Heart left ventricle (tissue), 13 donors: ENCODE data around the gene ZNF100.
"Not testable (repeated sequence)": the region's sequence is repeated elsewhere in the genome, so short reads cannot be mapped to it uniquely, and the experiment has no call there.

Experiments used
- POLR2A ChIP-seq, 2 donors: fragments of 450-650 bp; IDR thresholded peaks; one replicate each; pipeline ENCODE4 v1.6.1; 2017; ENCODE audit warnings: antibody characterized with exemption in 2 of 2, mild to moderate bottlenecking in 2 of 2, moderate library complexity in 2 of 2
- TF ChIP-seq, protein P1 (sequence below), 12 donors: fragments of 200-600 bp; sonication (generic) in 4 of 12; IDR thresholded peaks; one replicate each; pipeline versions ENCODE4 v1.5.0 to v1.8.0; 2018 to 2022; ENCODE audit warnings: antibody characterized with exemption in 12 of 12, mild to moderate bottlenecking in 5 of 12
- donor health status: ischemic (EF 13 %, LVEDD 7.1; RV severe dilation, severe dysfunction).
- donor health status: DM: no; HTN: yes; CAD: no.
- donor health status: DM: no; HTN: no; CAD: no.
- donor health status: ischemic (EF 25% LVEDD 6.9; RV normal size, moderate dysfunction).
- donor health status: ischemic (EF 25% LVEDD 5.7; RV mildly dilated, moderate dysfunction).
- donor health status: ischemic (EF 35%, LVEDD 5.7; RV mildly dilated, moderate dysfunction).
- donor health status: nonischemic (EF 11% LVEDD 7.7; RV severe dilation, severe dysfunction).
- donor health status: DM: yes; HTN: yes; CAD: no.
- donor health status: PGD.
- donor health status: ischemic (EF 29% LVEDD 5.4; RV normal size, mild dysfunction).
- donor health status: nonischemic (EF 23%, LVEDD 6.1; RV moderate dilation, normal function).

DNA sequence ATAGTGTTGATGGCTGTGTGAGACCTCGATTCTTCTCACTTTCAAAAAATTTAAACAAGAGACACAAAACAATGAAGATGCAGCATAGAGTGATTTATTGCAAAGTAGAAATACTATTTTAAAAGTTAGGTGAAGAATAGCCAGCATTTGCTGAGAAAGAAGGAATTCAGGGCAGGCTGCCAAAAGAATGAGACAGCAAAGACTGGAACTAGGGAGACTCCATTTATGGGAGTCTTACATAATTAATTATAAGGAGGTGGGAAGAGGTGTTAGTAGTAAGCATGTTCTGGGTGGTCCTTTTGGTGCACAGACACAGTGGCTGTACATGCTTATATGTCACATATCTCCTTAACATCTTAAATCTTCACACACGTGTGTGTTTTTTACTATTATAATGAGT, 93.9 kb downstream of the ZNF100 start:
- TF ChIP-seq, protein P1, sequence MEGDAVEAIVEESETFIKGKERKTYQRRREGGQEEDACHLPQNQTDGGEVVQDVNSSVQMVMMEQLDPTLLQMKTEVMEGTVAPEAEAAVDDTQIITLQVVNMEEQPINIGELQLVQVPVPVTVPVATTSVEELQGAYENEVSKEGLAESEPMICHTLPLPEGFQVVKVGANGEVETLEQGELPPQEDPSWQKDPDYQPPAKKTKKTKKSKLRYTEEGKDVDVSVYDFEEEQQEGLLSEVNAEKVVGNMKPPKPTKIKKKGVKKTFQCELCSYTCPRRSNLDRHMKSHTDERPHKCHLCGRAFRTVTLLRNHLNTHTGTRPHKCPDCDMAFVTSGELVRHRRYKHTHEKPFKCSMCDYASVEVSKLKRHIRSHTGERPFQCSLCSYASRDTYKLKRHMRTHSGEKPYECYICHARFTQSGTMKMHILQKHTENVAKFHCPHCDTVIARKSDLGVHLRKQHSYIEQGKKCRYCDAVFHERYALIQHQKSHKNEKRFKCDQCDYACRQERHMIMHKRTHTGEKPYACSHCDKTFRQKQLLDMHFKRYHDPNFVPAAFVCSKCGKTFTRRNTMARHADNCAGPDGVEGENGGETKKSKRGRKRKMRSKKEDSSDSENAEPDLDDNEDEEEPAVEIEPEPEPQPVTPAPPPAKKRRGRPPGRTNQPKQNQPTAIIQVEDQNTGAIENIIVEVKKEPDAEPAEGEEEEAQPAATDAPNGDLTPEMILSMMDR (IDR thresholded peaks at IDR 0.05): not testable (repeated sequence)
- TF ChIP-seq POLR2A (IDR thresholded peaks at IDR 0.05): not testable (repeated sequence)
